HEK293 (cell line): Measurements from ENCODE around the gene JTB.

Source experiments
- CTCF ChIA-PET: fragments of 350-600 bp; formaldehyde crosslinking; extraction: SDS; loops from one replicate; lab custom pipeline; 2021; ENCODE audit warnings: antibody characterized with exemption; lab: Yijun Ruan, JAX
- POLR2A ChIA-PET: fragments of 300-600 bp; formaldehyde crosslinking; extraction: SDS; loops from one replicate; lab custom pipeline; 2020; ENCODE audit warnings: antibody characterized with exemption, inconsistent platforms; lab: Yijun Ruan, JAX
- H3K27ac ChIP-seq: fragments of 200-500 bp; sonication (Bioruptor generic); 2 replicates; pipeline ENCODE4 v1.5.1; 2014; ENCODE audit warnings: low read depth, low read length, control low read depth, inconsistent platforms; ENCODE audit errors: extremely low read depth
- H3K36me3 ChIP-seq, 2 experiments: fragments of 200-500 bp in 1 of 2; sonication (Bioruptor generic) in 1 of 2; 1 replicate in 1 of 2; 2 replicates in 1 of 2; pipeline ENCODE4 v1.5.1; 2014 to 2017; ENCODE audit warnings: inconsistent platforms in 2 of 2, low read length in 2 of 2; ENCODE audit not compliant: control insufficient read depth in 2 of 2, insufficient read depth in 1 of 2
- H3K4me1 ChIP-seq: fragments of 200-500 bp; sonication (Bioruptor generic); 2 replicates; pipeline ENCODE4 v1.5.1; 2014; ENCODE audit warnings: mild to moderate bottlenecking, low read length, inconsistent platforms; ENCODE audit not compliant: control insufficient read depth, insufficient read depth
- H3K4me3 ChIP-seq: 2 replicates; pipeline ENCODE4 v1.5.1; 2011; ENCODE audit warnings: low read depth, mild to moderate bottlenecking, control low read depth, low read length, moderate library complexity
- H3K9me3 ChIP-seq: fragments of 200-500 bp; sonication (Bioruptor generic); 2 replicates; pipeline ENCODE4 v1.5.1; 2014; ENCODE audit warnings: low read depth, low read length, inconsistent platforms; ENCODE audit not compliant: control insufficient read depth, insufficient read depth
- IKZF3 ChIP-seq: fragments of 450-650 bp; IDR thresholded peaks from 2 replicates; pipeline ENCODE4 v1.5.0; 2018; ENCODE audit warnings: missing biosample characterization, mild to moderate bottlenecking, missing genetic modification characterization, moderate library complexity
- MEIS1 ChIP-seq: sonication (generic); formaldehyde crosslinking; IDR thresholded peaks from 2 replicates; pipeline ENCODE4 v1.8.1; 2022; ENCODE audit warnings: missing genetic modification reagents, mild to moderate bottlenecking, borderline replicate concordance
- OVOL3 ChIP-seq: fragments of 450-650 bp; formaldehyde crosslinking; IDR thresholded peaks from 2 replicates; pipeline ENCODE4 v1.5.1; 2016; ENCODE audit warnings: missing biosample characterization, missing genetic modification characterization
- ZBTB21 ChIP-seq: fragments of 450-650 bp; formaldehyde crosslinking; IDR thresholded peaks from 2 replicates; pipeline ENCODE4 v1.5.1; 2017; ENCODE audit warnings: missing biosample characterization, missing genetic modification characterization
- ZBTB49 ChIP-seq: fragments of 450-650 bp; formaldehyde crosslinking; IDR thresholded peaks from 2 replicates; pipeline ENCODE4 v1.5.1; 2016; ENCODE audit warnings: missing biosample characterization, missing genetic modification characterization, low read depth
- ZFP3 ChIP-seq: fragments of 450-650 bp; formaldehyde crosslinking; IDR thresholded peaks from 2 replicates; pipeline ENCODE4 v1.5.1; 2016; ENCODE audit warnings: low read depth, missing biosample characterization, missing genetic modification characterization
- ZNF16 ChIP-seq: fragments of 450-650 bp; formaldehyde crosslinking; IDR thresholded peaks from 2 replicates; pipeline ENCODE4 v1.5.1; 2016; ENCODE audit warnings: low read depth, missing biosample characterization, missing genetic modification characterization
- ZNF23 ChIP-seq: fragments of 450-650 bp; formaldehyde crosslinking; IDR thresholded peaks from 2 replicates; pipeline ENCODE4 v1.5.1; 2016; ENCODE audit warnings: missing biosample characterization, missing genetic modification characterization, borderline replicate concordance
- ZNF48 ChIP-seq: fragments of 450-650 bp; formaldehyde crosslinking; IDR thresholded peaks from 2 replicates; pipeline ENCODE4 v1.5.1; 2016; ENCODE audit warnings: missing biosample characterization, missing genetic modification characterization
- ZNF510 ChIP-seq: fragments of 450-650 bp; formaldehyde crosslinking; IDR thresholded peaks from 2 replicates; pipeline ENCODE4 v1.5.1; 2018; ENCODE audit warnings: mild to moderate bottlenecking, missing genetic modification characterization, missing biosample characterization; ENCODE audit not compliant: insufficient replicate concordance
- ZNF521 ChIP-seq: fragments of 450-650 bp; formaldehyde crosslinking; IDR thresholded peaks from 2 replicates; pipeline ENCODE4 v1.5.1; 2017; ENCODE audit warnings: missing biosample characterization, mild to moderate bottlenecking, missing genetic modification characterization
- ZNF571 ChIP-seq: fragments of 450-650 bp; formaldehyde crosslinking; IDR thresholded peaks from 2 replicates; pipeline ENCODE4 v1.5.0; 2017; ENCODE audit warnings: missing biosample characterization, missing genetic modification characterization
- ZNF692 ChIP-seq: fragments of 450-650 bp; formaldehyde crosslinking; IDR thresholded peaks from 2 replicates; pipeline ENCODE4 v1.5.1; 2016; ENCODE audit warnings: missing biosample characterization, missing genetic modification characterization
- TF ChIP-seq, protein P1 (sequence below): fragments of 450-650 bp; formaldehyde crosslinking; IDR thresholded peaks from 2 replicates; pipeline ENCODE4 v1.5.1; 2016; ENCODE audit warnings: missing biosample characterization, missing genetic modification characterization
- TF ChIP-seq, protein P2 (sequence below): fragments of 450-650 bp; formaldehyde crosslinking; IDR thresholded peaks from 2 replicates; pipeline ENCODE4 v1.5.1; 2016; ENCODE audit warnings: missing biosample characterization, missing genetic modification characterization
- TF ChIP-seq, protein P3 (sequence below): fragments of 450-650 bp; formaldehyde crosslinking; IDR thresholded peaks from 2 replicates; pipeline ENCODE4 v1.5.1; 2016; ENCODE audit warnings: missing biosample characterization, missing genetic modification characterization, low read depth

Gene JTB

DNA sequence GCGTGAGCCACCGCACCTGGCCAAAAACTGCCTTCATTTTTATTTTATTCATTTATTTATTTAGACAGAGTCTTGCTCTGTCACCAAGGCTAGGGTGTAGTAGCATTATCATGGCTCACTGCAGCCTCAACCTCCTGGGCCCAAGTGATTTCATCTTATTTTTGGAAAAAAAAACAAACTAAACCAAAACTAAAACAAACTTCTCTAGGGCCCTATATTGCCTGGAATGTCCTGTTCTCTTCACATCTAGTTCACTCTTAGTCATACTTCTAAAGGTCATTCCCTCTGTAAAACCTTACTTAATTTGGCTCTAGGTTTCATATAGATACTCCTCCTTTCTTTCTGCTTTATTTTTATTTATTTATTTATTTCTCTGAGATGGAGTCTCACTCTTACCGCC is 28.7 kb upstream of the JTB start (continued):
- TF ChIP-seq, protein P1, sequence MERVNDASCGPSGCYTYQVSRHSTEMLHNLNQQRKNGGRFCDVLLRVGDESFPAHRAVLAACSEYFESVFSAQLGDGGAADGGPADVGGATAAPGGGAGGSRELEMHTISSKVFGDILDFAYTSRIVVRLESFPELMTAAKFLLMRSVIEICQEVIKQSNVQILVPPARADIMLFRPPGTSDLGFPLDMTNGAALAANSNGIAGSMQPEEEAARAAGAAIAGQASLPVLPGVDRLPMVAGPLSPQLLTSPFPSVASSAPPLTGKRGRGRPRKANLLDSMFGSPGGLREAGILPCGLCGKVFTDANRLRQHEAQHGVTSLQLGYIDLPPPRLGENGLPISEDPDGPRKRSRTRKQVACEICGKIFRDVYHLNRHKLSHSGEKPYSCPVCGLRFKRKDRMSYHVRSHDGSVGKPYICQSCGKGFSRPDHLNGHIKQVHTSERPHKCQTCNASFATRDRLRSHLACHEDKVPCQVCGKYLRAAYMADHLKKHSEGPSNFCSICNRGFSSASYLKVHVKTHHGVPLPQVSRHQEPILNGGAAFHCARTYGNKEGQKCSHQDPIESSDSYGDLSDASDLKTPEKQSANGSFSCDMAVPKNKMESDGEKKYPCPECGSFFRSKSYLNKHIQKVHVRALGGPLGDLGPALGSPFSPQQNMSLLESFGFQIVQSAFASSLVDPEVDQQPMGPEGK (tag by site-specific recombination) = no peak
- no peak for TF ChIP-seq ZNF521 (tag by site-specific recombination)

GRCh38 chr1:154000420-154000819 is 22.9 kb upstream of the JTB start:
- ChIA-PET POLR2A (interaction anchor here (0.6 to 4.6 kb wide), 4 partner anchors 8 to 225 kb away, joined by 3 to 54 read pairs (median 4); partner anchors contain the start of genes CREB3L4, RPS27 and SLC27A3), CTCF (interaction anchor here (0.6 kb wide), 1 partner anchor 85 kb away, joined by 4 read pairs; no protein-coding TSS in a partner anchor)
- no peak for TF ChIP-seq ZFP3 (tag by site-specific recombination)
- TF ChIP-seq ZNF16 (tag by site-specific recombination) = no peak
- TF ChIP-seq, protein P2, sequence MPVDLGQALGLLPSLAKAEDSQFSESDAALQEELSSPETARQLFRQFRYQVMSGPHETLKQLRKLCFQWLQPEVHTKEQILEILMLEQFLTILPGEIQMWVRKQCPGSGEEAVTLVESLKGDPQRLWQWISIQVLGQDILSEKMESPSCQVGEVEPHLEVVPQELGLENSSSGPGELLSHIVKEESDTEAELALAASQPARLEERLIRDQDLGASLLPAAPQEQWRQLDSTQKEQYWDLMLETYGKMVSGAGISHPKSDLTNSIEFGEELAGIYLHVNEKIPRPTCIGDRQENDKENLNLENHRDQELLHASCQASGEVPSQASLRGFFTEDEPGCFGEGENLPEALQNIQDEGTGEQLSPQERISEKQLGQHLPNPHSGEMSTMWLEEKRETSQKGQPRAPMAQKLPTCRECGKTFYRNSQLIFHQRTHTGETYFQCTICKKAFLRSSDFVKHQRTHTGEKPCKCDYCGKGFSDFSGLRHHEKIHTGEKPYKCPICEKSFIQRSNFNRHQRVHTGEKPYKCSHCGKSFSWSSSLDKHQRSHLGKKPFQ (tag by site-specific recombination) = no peak
- TF ChIP-seq, protein P3, sequence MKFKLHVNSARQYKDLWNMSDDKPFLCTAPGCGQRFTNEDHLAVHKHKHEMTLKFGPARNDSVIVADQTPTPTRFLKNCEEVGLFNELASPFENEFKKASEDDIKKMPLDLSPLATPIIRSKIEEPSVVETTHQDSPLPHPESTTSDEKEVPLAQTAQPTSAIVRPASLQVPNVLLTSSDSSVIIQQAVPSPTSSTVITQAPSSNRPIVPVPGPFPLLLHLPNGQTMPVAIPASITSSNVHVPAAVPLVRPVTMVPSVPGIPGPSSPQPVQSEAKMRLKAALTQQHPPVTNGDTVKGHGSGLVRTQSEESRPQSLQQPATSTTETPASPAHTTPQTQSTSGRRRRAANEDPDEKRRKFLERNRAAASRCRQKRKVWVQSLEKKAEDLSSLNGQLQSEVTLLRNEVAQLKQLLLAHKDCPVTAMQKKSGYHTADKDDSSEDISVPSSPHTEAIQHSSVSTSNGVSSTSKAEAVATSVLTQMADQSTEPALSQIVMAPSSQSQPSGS (tag by site-specific recombination) = no peak
- no peak for TF ChIP-seq ZNF23 (tag by site-specific recombination)
- no peak for TF ChIP-seq ZNF571 (tag by site-specific recombination)
- no peak for TF ChIP-seq ZNF510 (tag by site-specific recombination)
- TF ChIP-seq ZNF692 = no peak
- TF ChIP-seq OVOL3 (tag by site-specific recombination) = no peak
- no peak for TF ChIP-seq ZBTB49 (tag by site-specific recombination)
- TF ChIP-seq ZBTB21 (tag by site-specific recombination) = no peak
- no peak for TF ChIP-seq MEIS1 (CRISPR knock-in tag)
- TF ChIP-seq ZNF48 (tag by site-specific recombination) = no peak
- no peak for TF ChIP-seq IKZF3 (tag by site-specific recombination)
- Histone ChIP-seq H3K9me3 (no peaks in the 10 kb centered on the region), H3K4me1 (no peaks in the 10 kb centered on the region), H3K36me3 (peaks cover 0 to 3% of the 10 kb centered on the region in 2 experiments; a peak in 1 of 3 replicates), H3K4me3 (no peak overlapping the region), H3K27ac (no peak overlapping the region)
